ENCODE results near the gene FRYL.

DNA sequence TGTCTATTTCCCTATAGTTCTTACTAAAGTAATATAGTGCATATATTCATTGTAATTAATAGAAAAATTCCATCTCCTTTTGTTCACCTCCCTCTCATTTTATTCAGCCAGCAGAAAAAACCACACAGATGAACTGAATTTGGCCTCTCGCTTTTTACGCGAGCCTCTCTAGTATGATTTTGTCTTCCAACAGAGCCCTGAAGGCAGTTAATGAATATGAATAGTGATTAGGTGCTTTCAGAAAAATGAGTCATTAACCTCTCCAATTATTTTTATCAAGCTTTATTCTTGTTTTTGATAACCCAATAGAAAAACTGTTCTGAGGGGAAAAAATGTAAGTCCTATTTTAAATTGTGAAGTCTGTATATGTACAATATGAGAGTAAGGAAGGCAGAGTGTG lies 215.9 kb downstream of the FRYL start:
- TF ChIP-seq, protein P1, sequence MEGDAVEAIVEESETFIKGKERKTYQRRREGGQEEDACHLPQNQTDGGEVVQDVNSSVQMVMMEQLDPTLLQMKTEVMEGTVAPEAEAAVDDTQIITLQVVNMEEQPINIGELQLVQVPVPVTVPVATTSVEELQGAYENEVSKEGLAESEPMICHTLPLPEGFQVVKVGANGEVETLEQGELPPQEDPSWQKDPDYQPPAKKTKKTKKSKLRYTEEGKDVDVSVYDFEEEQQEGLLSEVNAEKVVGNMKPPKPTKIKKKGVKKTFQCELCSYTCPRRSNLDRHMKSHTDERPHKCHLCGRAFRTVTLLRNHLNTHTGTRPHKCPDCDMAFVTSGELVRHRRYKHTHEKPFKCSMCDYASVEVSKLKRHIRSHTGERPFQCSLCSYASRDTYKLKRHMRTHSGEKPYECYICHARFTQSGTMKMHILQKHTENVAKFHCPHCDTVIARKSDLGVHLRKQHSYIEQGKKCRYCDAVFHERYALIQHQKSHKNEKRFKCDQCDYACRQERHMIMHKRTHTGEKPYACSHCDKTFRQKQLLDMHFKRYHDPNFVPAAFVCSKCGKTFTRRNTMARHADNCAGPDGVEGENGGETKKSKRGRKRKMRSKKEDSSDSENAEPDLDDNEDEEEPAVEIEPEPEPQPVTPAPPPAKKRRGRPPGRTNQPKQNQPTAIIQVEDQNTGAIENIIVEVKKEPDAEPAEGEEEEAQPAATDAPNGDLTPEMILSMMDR (conservative IDR thresholded peaks at IDR 0.05 in 1 of 2, IDR thresholded peaks at IDR 0.05 in 1 of 2; ENCODE audit: low read depth in 1 of 2, low read length in 2 of 2), result no peak
- TF ChIP-seq EZH2 (IDR thresholded peaks at IDR 0.05; ENCODE audit: low read length, missing control alignments), result no peak

Measured in fibroblast of lung (primary cell).